GM10847 (cell line): ENCODE data around the gene GPI.

Source experiments
- POLR2A ChIP-seq: IDR thresholded peaks from 2 replicates; pipeline ENCODE4 v1.6.1; 2011; ENCODE audit not compliant: insufficient read length; ENCODE audit errors: extremely low read depth

GPI gene

GRCh38 chr19:34364830-34365462 lies at the start of gene GPI:
Gene GPI (plus strand): TSS chr19:34365196. CDS start chr19:34365267, 71 bp downstream.
- TF ChIP-seq POLR2A: peak; percentile 77

GRCh38 chr19:34316247-34316646 lies 48.7 kb upstream of the GPI start:
- TF ChIP-seq POLR2A: no peak

GRCh38 chr19:34316741-34317301 lies 48.2 kb upstream of the GPI start:
- no peak for TF ChIP-seq POLR2A

- no peak for TF ChIP-seq POLR2A
Observed at GRCh38 chr19:34317311-34317927, 47.6 kb upstream of the GPI start.

GRCh38 chr19:34319230-34319585 lies 45.8 kb upstream of the GPI start:
- TF ChIP-seq POLR2A: no peak

GRCh38 chr19:34319785-34320184 lies 45.2 kb upstream of the GPI start:
- TF ChIP-seq POLR2A: no peak

GRCh38 chr19:34320277-34320676 lies 44.7 kb upstream of the GPI start:
- TF ChIP-seq POLR2A: no peak

GRCh38 chr19:34321735-34322134 lies 43.3 kb upstream of the GPI start:
- no peak for TF ChIP-seq POLR2A

GRCh38 chr19:34323433-34324204 lies 41.4 kb upstream of the GPI start:
- TF ChIP-seq POLR2A: no peak

GRCh38 chr19:34324320-34324719 lies 40.7 kb upstream of the GPI start:
- no peak for TF ChIP-seq POLR2A

- TF ChIP-seq POLR2A: no peak
Observed at GRCh38 chr19:34325181-34325580, 39.8 kb upstream of the GPI start.

GRCh38 chr19:34325981-34326787 lies 38.8 kb upstream of the GPI start:
- no peak for TF ChIP-seq POLR2A

GRCh38 chr19:34327851-34328250 lies 37.1 kb upstream of the GPI start:
- no peak for TF ChIP-seq POLR2A

- TF ChIP-seq POLR2A: no peak
Observed at GRCh38 chr19:34328982-34329381, 36.0 kb upstream of the GPI start.

- no peak for TF ChIP-seq POLR2A
Observed at GRCh38 chr19:34330116-34330515, 34.9 kb upstream of the GPI start.
